HEK293 (cell line): ENCODE measurements around the gene STOX1.

Experiments used
- CTCF ChIA-PET: fragments of 350-600 bp; formaldehyde crosslinking; extraction: SDS; loops from one replicate; lab custom pipeline; 2021; ENCODE audit warnings: antibody characterized with exemption; lab: Yijun Ruan, JAX
- POLR2A ChIA-PET: fragments of 300-600 bp; formaldehyde crosslinking; extraction: SDS; loops from one replicate; lab custom pipeline; 2020; ENCODE audit warnings: antibody characterized with exemption, inconsistent platforms; lab: Yijun Ruan, JAX
- H3K27ac ChIP-seq: fragments of 200-500 bp; sonication (Bioruptor generic); 2 replicates; pipeline ENCODE4 v1.5.1; 2014; ENCODE audit warnings: low read depth, low read length, control low read depth, inconsistent platforms; ENCODE audit errors: extremely low read depth
- H3K36me3 ChIP-seq, 2 experiments: fragments of 200-500 bp in 1 of 2; sonication (Bioruptor generic) in 1 of 2; 1 replicate in 1 of 2; 2 replicates in 1 of 2; pipeline ENCODE4 v1.5.1; 2014 to 2017; ENCODE audit warnings: inconsistent platforms in 2 of 2, low read length in 2 of 2; ENCODE audit not compliant: control insufficient read depth in 2 of 2, insufficient read depth in 1 of 2
- H3K4me1 ChIP-seq: fragments of 200-500 bp; sonication (Bioruptor generic); 2 replicates; pipeline ENCODE4 v1.5.1; 2014; ENCODE audit warnings: mild to moderate bottlenecking, low read length, inconsistent platforms; ENCODE audit not compliant: control insufficient read depth, insufficient read depth
- H3K4me3 ChIP-seq: 2 replicates; pipeline ENCODE4 v1.5.1; 2011; ENCODE audit warnings: low read depth, mild to moderate bottlenecking, control low read depth, low read length, moderate library complexity
- H3K9me3 ChIP-seq: fragments of 200-500 bp; sonication (Bioruptor generic); 2 replicates; pipeline ENCODE4 v1.5.1; 2014; ENCODE audit warnings: low read depth, low read length, inconsistent platforms; ENCODE audit not compliant: control insufficient read depth, insufficient read depth
- MEIS1 ChIP-seq: sonication (generic); formaldehyde crosslinking; IDR thresholded peaks from 2 replicates; pipeline ENCODE4 v1.8.1; 2022; ENCODE audit warnings: missing genetic modification reagents, mild to moderate bottlenecking, borderline replicate concordance
- SP3 ChIP-seq: fragments of 450-650 bp; formaldehyde crosslinking; IDR thresholded peaks from 2 replicates; pipeline ENCODE4 v1.5.1; 2016; ENCODE audit warnings: missing biosample characterization, missing genetic modification characterization
- ZNF16 ChIP-seq: fragments of 450-650 bp; formaldehyde crosslinking; IDR thresholded peaks from 2 replicates; pipeline ENCODE4 v1.5.1; 2016; ENCODE audit warnings: low read depth, missing biosample characterization, missing genetic modification characterization
- ZNF174 ChIP-seq: fragments of 450-650 bp; formaldehyde crosslinking; IDR thresholded peaks from 2 replicates; pipeline ENCODE4 v1.5.0; 2017; ENCODE audit warnings: missing biosample characterization, mild to moderate bottlenecking, missing genetic modification characterization
- ZNF184 ChIP-seq: fragments of 450-650 bp; IDR thresholded peaks from 2 replicates; pipeline ENCODE4 v1.5.1; 2018; ENCODE audit warnings: missing biosample characterization, mild to moderate bottlenecking, missing genetic modification characterization
- ZNF239 ChIP-seq: fragments of 450-650 bp; formaldehyde crosslinking; IDR thresholded peaks from 2 replicates; pipeline ENCODE4 v1.5.1; 2016; ENCODE audit warnings: missing biosample characterization, missing genetic modification characterization
- ZNF341 ChIP-seq: fragments of 450-650 bp; formaldehyde crosslinking; IDR thresholded peaks from 2 replicates; pipeline ENCODE4; 2016; ENCODE audit warnings: low read depth, missing biosample characterization, missing genetic modification characterization
- ZNF391 ChIP-seq: fragments of 450-650 bp; formaldehyde crosslinking; IDR thresholded peaks from 2 replicates; pipeline ENCODE4 v1.5.1; 2016; ENCODE audit warnings: low read depth, missing biosample characterization, missing genetic modification characterization, borderline replicate concordance
- ZNF514 ChIP-seq: fragments of 450-650 bp; formaldehyde crosslinking; IDR thresholded peaks from 2 replicates; pipeline ENCODE4 v1.5.1; 2016; ENCODE audit warnings: missing biosample characterization, missing genetic modification characterization
- ZNF530 ChIP-seq: fragments of 450-650 bp; formaldehyde crosslinking; IDR thresholded peaks from 2 replicates; pipeline ENCODE4 v1.5.1; 2016; ENCODE audit warnings: low read depth, missing biosample characterization, missing genetic modification characterization
- ZNF560 ChIP-seq: fragments of 450-650 bp; formaldehyde crosslinking; IDR thresholded peaks from 2 replicates; pipeline ENCODE4 v1.5.1; 2017; ENCODE audit warnings: missing biosample characterization, missing genetic modification characterization, borderline replicate concordance
- ZNF571 ChIP-seq: fragments of 450-650 bp; formaldehyde crosslinking; IDR thresholded peaks from 2 replicates; pipeline ENCODE4 v1.5.0; 2017; ENCODE audit warnings: missing biosample characterization, missing genetic modification characterization
- ZNF621 ChIP-seq: fragments of 450-650 bp; formaldehyde crosslinking; IDR thresholded peaks from 2 replicates; pipeline ENCODE4 v1.5.1; 2017; ENCODE audit warnings: missing biosample characterization, missing genetic modification characterization
- ZNF624 ChIP-seq: fragments of 450-650 bp; formaldehyde crosslinking; IDR thresholded peaks from 2 replicates; pipeline ENCODE4 v1.5.1; 2017; ENCODE audit warnings: missing biosample characterization, missing genetic modification characterization
- ZNF629 ChIP-seq: fragments of 450-650 bp; formaldehyde crosslinking; IDR thresholded peaks from 2 replicates; pipeline ENCODE4 v1.5.1; 2017; ENCODE audit warnings: missing biosample characterization, missing genetic modification characterization
- ZNF701 ChIP-seq: fragments of 450-650 bp; formaldehyde crosslinking; IDR thresholded peaks from 2 replicates; pipeline ENCODE4 v1.5.1; 2016; ENCODE audit warnings: missing biosample characterization, missing genetic modification characterization
- ZNF777 ChIP-seq: fragments of 450-650 bp; formaldehyde crosslinking; IDR thresholded peaks from 2 replicates; pipeline ENCODE4 v1.5.1; 2017; ENCODE audit warnings: missing biosample characterization, missing genetic modification characterization, borderline replicate concordance
- TF ChIP-seq, protein P1 (sequence below): fragments of 450-650 bp; IDR thresholded peaks from 2 replicates; pipeline ENCODE4 v1.5.1; 2018; ENCODE audit warnings: missing biosample characterization, mild to moderate bottlenecking, missing genetic modification characterization
- TF ChIP-seq, protein P2 (sequence below): fragments of 450-650 bp; formaldehyde crosslinking; IDR thresholded peaks from 2 replicates; pipeline ENCODE4 v1.5.1; 2016; ENCODE audit warnings: missing biosample characterization, missing genetic modification characterization
- TF ChIP-seq, protein P3 (sequence below): fragments of 450-650 bp; formaldehyde crosslinking; conservative IDR thresholded peaks from 2 replicates; pipeline ENCODE4 v1.5.1; 2016; ENCODE audit warnings: low read depth, missing biosample characterization, missing genetic modification characterization
- TF ChIP-seq, protein P4 (sequence below): fragments of 450-650 bp; formaldehyde crosslinking; IDR thresholded peaks from 2 replicates; pipeline ENCODE4 v1.5.1; 2016; ENCODE audit warnings: missing biosample characterization, missing genetic modification characterization
- TF ChIP-seq, protein P5 (sequence below): fragments of 450-650 bp; formaldehyde crosslinking; IDR thresholded peaks from 2 replicates; pipeline ENCODE4 v1.5.1; 2016; ENCODE audit warnings: missing biosample characterization, missing genetic modification characterization
- TF ChIP-seq, protein P6 (sequence below): fragments of 450-650 bp; formaldehyde crosslinking; optimal IDR thresholded peaks from 2 replicates; pipeline ENCODE3; 2016; ENCODE audit warnings: missing biosample characterization, mild to moderate bottlenecking, missing genetic modification characterization

STOX1 gene

DNA sequence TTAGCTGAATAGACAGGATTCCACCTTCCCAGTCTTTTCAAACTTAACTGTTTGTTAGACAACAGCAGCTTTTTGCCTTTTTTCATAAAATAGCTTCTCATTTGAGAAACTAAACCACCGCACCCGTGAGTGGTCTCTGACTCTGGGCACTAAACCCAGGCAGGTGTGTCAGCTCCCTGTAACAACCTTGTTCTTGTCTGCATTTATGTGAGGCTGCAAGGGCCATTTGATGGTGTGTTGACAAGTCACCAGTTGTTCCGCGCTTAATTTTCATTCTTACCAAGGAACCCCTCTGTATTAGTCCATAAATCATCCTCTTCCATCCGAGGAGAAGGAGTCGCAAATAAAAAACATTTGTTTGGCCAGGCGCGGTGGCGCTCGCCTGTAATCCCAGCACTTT, 1.5 kb downstream of the STOX1 start:
- Histone ChIP-seq H3K9me3 (no peaks in the 10 kb centered on the region), H3K4me1 (peaks cover 3% of the 10 kb centered on the region; the same call in 1 of the 2 replicates), H3K27ac (no peak overlapping the region), H3K36me3 (no peaks in the 10 kb centered on the region), H3K4me3 (no peak overlapping the region; the same call in 1 of the 2 replicates)
- POLR2A ChIA-PET: interaction anchor here (1.0 to 2.4 kb wide), 3 partner anchors 9 to 43 kb away, joined by 3 to 14 read pairs (median 9); no protein-coding TSS in a partner anchor
- CTCF ChIA-PET: interaction anchor here (0.6 to 0.9 kb wide), 3 partner anchors 65 to 395 kb away, joined by 3 read pairs; no protein-coding TSS in a partner anchor
- TF ChIP-seq ZNF184: no peak
- TF ChIP-seq ZNF571 (tag by site-specific recombination): no peak
- no peak for TF ChIP-seq MEIS1 (CRISPR knock-in tag)
- no peak for TF ChIP-seq SP3 (tag by site-specific recombination)
- no peak for TF ChIP-seq ZNF701 (tag by site-specific recombination)
- TF ChIP-seq ZNF530 (tag by site-specific recombination): no peak
- TF ChIP-seq, protein P1, sequence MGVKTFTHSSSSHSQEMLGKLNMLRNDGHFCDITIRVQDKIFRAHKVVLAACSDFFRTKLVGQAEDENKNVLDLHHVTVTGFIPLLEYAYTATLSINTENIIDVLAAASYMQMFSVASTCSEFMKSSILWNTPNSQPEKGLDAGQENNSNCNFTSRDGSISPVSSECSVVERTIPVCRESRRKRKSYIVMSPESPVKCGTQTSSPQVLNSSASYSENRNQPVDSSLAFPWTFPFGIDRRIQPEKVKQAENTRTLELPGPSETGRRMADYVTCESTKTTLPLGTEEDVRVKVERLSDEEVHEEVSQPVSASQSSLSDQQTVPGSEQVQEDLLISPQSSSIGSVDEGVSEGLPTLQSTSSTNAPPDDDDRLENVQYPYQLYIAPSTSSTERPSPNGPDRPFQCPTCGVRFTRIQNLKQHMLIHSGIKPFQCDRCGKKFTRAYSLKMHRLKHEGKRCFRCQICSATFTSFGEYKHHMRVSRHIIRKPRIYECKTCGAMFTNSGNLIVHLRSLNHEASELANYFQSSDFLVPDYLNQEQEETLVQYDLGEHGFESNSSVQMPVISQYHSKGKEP (tag by site-specific recombination): no peak
- no peak for TF ChIP-seq ZNF341
- no peak for TF ChIP-seq ZNF624
- no peak for TF ChIP-seq ZNF391 (tag by site-specific recombination)
- TF ChIP-seq ZNF239: no peak
- TF ChIP-seq, all 188 proteins: peak for 0

DNA sequence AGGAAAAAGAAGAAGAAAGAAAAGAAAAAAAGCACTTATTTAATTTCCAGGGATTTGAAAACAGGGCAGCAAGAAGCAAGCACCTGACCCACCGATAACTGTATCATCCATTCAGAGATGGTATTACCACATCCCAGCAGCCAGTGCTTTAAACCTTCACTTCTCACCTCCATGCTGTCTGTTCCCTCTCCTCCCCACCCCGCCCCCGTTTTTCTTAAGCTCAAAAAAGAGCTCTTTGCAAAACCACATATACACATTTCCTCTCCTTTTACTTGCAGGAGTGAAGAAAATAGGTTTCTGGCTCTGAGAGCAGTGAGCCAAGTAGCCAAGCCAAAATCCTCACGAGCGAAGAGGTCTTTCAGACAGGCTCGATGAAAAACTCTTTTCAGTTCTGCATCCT, 2.2 kb downstream of the STOX1 start:
- Histone ChIP-seq H3K36me3 (no peaks in the 10 kb centered on the region), H3K9me3 (no peaks in the 10 kb centered on the region), H3K4me1 (peaks cover 3% of the 10 kb centered on the region; the same call in 1 of the 2 replicates), H3K27ac (no peak overlapping the region), H3K4me3 (no peak overlapping the region)
- CTCF ChIA-PET: interaction anchor here (0.6 to 0.7 kb wide), 2 partner anchors 68 to 71 kb away, joined by 3 read pairs; no protein-coding TSS in a partner anchor
- POLR2A ChIA-PET: no interaction called here
- TF ChIP-seq, protein P2, sequence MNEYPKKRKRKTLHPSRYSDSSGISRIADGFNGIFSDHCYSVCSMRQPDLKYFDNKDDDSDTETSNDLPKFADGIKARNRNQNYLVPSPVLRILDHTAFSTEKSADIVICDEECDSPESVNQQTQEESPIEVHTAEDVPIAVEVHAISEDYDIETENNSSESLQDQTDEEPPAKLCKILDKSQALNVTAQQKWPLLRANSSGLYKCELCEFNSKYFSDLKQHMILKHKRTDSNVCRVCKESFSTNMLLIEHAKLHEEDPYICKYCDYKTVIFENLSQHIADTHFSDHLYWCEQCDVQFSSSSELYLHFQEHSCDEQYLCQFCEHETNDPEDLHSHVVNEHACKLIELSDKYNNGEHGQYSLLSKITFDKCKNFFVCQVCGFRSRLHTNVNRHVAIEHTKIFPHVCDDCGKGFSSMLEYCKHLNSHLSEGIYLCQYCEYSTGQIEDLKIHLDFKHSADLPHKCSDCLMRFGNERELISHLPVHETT (tag by site-specific recombination): no peak
- TF ChIP-seq ZNF629 (no peak), ZNF16 (tag by site-specific recombination) (no peak), ZNF621 (tag by site-specific recombination) (no peak), ZNF560 (tag by site-specific recombination) (no peak), ZNF174 (tag by site-specific recombination) (no peak), ZNF514 (tag by site-specific recombination) (no peak), ZNF777 (tag by site-specific recombination) (no peak)
- TF ChIP-seq, protein P3, sequence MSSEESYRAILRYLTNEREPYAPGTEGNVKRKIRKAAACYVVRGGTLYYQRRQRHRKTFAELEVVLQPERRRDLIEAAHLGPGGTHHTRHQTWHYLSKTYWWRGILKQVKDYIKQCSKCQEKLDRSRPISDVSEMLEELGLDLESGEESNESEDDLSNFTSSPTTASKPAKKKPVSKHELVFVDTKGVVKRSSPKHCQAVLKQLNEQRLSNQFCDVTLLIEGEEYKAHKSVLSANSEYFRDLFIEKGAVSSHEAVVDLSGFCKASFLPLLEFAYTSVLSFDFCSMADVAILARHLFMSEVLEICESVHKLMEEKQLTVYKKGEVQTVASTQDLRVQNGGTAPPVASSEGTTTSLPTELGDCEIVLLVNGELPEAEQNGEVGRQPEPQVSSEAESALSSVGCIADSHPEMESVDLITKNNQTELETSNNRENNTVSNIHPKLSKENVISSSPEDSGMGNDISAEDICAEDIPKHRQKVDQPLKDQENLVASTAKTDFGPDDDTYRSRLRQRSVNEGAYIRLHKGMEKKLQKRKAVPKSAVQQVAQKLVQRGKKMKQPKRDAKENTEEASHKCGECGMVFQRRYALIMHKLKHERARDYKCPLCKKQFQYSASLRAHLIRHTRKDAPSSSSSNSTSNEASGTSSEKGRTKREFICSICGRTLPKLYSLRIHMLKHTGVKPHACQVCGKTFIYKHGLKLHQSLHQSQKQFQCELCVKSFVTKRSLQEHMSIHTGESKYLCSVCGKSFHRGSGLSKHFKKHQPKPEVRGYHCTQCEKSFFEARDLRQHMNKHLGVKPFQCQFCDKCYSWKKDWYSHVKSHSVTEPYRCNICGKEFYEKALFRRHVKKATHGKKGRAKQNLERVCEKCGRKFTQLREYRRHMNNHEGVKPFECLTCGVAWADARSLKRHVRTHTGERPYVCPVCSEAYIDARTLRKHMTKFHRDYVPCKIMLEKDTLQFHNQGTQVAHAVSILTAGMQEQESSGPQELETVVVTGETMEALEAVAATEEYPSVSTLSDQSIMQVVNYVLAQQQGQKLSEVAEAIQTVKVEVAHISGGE: no peak
- TF ChIP-seq, protein P4, sequence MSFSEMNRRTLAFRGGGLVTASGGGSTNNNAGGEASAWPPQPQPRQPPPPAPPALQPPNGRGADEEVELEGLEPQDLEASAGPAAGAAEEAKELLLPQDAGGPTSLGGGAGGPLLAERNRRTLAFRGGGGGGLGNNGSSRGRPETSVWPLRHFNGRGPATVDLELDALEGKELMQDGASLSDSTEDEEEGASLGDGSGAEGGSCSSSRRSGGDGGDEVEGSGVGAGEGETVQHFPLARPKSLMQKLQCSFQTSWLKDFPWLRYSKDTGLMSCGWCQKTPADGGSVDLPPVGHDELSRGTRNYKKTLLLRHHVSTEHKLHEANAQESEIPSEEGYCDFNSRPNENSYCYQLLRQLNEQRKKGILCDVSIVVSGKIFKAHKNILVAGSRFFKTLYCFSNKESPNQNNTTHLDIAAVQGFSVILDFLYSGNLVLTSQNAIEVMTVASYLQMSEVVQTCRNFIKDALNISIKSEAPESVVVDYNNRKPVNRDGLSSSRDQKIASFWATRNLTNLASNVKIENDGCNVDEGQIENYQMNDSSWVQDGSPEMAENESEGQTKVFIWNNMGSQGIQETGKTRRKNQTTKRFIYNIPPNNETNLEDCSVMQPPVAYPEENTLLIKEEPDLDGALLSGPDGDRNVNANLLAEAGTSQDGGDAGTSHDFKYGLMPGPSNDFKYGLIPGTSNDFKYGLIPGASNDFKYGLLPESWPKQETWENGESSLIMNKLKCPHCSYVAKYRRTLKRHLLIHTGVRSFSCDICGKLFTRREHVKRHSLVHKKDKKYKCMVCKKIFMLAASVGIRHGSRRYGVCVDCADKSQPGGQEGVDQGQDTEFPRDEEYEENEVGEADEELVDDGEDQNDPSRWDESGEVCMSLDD (tag by site-specific recombination): no peak
- TF ChIP-seq, protein P5, sequence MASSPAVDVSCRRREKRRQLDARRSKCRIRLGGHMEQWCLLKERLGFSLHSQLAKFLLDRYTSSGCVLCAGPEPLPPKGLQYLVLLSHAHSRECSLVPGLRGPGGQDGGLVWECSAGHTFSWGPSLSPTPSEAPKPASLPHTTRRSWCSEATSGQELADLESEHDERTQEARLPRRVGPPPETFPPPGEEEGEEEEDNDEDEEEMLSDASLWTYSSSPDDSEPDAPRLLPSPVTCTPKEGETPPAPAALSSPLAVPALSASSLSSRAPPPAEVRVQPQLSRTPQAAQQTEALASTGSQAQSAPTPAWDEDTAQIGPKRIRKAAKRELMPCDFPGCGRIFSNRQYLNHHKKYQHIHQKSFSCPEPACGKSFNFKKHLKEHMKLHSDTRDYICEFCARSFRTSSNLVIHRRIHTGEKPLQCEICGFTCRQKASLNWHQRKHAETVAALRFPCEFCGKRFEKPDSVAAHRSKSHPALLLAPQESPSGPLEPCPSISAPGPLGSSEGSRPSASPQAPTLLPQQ (tag by site-specific recombination): no peak
- TF ChIP-seq, protein P6, sequence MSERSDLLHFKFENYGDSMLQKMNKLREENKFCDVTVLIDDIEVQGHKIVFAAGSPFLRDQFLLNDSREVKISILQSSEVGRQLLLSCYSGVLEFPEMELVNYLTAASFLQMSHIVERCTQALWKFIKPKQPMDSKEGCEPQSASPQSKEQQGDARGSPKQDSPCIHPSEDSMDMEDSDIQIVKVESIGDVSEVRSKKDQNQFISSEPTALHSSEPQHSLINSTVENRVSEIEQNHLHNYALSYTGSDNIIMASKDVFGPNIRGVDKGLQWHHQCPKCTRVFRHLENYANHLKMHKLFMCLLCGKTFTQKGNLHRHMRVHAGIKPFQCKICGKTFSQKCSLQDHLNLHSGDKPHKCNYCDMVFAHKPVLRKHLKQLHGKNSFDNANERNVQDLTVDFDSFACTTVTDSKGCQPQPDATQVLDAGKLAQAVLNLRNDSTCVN: no peak
